Measurements from ENCODE around the gene RNF208. TPM values are rescaled to one million over a fixed set of nuclear protein-coding genes. Genes with fewer than 3 reads are reported as not detected.

The RNF208 gene
- polyA plus RNA-seq, 1 of the 3 experiments (the other 2 are of a cell fraction), result 2.7 TPM

DNA sequence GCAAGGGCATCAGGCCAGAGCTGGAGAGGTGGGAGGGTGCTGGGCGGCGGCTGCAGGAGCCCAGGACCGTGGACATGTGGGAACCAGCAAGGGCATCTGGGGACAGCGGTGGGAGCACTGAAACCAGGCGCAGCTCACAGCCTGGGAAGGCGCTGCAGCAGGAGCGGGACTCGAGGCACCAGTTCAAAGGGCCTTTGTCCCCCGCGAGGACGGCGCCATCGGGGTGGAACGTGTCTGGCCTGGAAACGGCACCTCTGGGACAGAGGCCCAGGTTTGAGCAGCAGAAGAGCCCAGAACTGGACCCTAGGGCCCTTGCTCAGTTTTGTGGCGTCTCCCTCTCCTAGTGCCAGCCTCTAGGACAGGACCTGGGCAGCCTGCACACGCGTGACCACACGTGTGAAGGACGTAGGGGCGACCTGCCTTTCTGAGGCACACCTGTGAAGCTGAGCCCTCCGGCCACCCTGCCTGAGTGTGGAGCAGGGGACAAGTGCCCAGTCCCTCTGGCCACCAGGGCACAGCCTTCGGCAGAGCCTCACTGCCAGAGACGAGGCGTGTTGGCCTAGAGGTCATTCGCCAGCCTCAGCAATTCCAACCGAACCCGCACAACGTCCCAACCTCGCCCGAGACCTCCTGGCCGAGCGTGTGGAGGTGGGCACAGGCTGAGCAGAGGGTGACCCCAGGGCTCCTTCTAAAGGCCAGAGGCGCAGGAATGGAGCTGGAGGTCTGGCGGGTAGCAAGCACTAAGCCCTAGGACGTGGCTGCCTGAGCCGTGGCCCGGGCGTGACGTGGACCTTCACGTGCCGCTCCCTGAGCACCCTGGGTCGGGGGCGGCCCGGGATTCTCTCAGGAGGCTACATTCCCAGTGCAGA lies 48.0 kb downstream of the RNF208 start:
- H3K9me2 ChIP-seq, result no peaks in the 10 kb centered on the region
- TF ChIP-seq ELF1 (IDR thresholded peaks at IDR 0.05) (no peak), EP300 (IDR thresholded peaks at IDR 0.05; ENCODE audit: borderline replicate concordance in 1 of 2, low read depth in 1 of 2, low read length in 1 of 2) (no peak), RXRA (IDR thresholded peaks at IDR 0.05; ENCODE audit: borderline replicate concordance, low read depth) (no peak)
- TF ChIP-seq, protein P1, sequence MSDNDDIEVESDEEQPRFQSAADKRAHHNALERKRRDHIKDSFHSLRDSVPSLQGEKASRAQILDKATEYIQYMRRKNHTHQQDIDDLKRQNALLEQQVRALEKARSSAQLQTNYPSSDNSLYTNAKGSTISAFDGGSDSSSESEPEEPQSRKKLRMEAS (IDR thresholded peaks at IDR 0.05; ENCODE audit: low read depth), result no peak
- TF ChIP-seq, protein P2, sequence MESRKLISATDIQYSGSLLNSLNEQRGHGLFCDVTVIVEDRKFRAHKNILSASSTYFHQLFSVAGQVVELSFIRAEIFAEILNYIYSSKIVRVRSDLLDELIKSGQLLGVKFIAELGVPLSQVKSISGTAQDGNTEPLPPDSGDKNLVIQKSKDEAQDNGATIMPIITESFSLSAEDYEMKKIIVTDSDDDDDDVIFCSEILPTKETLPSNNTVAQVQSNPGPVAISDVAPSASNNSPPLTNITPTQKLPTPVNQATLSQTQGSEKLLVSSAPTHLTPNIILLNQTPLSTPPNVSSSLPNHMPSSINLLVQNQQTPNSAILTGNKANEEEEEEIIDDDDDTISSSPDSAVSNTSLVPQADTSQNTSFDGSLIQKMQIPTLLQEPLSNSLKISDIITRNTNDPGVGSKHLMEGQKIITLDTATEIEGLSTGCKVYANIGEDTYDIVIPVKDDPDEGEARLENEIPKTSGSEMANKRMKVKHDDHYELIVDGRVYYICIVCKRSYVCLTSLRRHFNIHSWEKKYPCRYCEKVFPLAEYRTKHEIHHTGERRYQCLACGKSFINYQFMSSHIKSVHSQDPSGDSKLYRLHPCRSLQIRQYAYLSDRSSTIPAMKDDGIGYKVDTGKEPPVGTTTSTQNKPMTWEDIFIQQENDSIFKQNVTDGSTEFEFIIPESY (IDR thresholded peaks at IDR 0.05; ENCODE audit: borderline replicate concordance, low read depth), result no peak
- no peak overlapping the region for H3K4me2 ChIP-seq
- H3K79me2 ChIP-seq (ENCODE audit: insufficient read depth), result no peaks in the 10 kb centered on the region
- H3K4me3 ChIP-seq (ENCODE audit: low read depth in 2 of 2, low read length in 1 of 2), result no peak overlapping the region
- H3K9me3 ChIP-seq, result no peaks in the 10 kb centered on the region
- ChIA-PET POLR2A (interaction anchor here (1.5 kb wide), 1 partner anchor 36 kb away, joined by 5 read pairs; the partner anchor contains the start of gene GRIN1), CTCF (interaction anchor here (5.0 kb wide), 1 partner anchor 14 kb away, joined by 24 read pairs; the partner anchor contains the start of genes ANAPC2 and SSNA1)
- no peak overlapping the region for H2AFZ ChIP-seq (ENCODE audit: low read depth)
- DNase-seq, result peak; percentile 83
- whole genome bisulfite sequencing (ENCODE audit: low lambda C conversion rate), result 89% methylated on average over 34 of the region's 45 CpGs
- no peaks in the 10 kb centered on the region for H3F3A ChIP-seq (replicated peaks; ENCODE audit: insufficient read depth)
- peaks cover 0 to 23% of the 10 kb centered on the region in 2 experiments; a peak in 1 of 4 replicates for H3K4me1 ChIP-seq (ENCODE audit: control insufficient read depth in 1 of 2, insufficient read depth in 2 of 2, low read depth in 1 of 2, low read length in 1 of 2)
- no peaks in the 10 kb centered on the region for H4K20me1 ChIP-seq (ENCODE audit: insufficient read depth)
- peak overlapping the region in 1 of 2 experiments; percentile 47; a peak in 2 of 4 replicates for H3K27ac ChIP-seq (ENCODE audit: low read depth in 2 of 2, low read length in 1 of 2)
- H3K9ac ChIP-seq, result no peak overlapping the region
- H3K36me3 ChIP-seq (replicated peaks in 1 of 2; ENCODE audit: control insufficient read depth in 1 of 2, insufficient read depth in 2 of 2, low read length in 1 of 2), result peaks cover 0 to 7% of the 10 kb centered on the region in 2 experiments
- H3K27me3 ChIP-seq (ENCODE audit: insufficient read depth), result peaks cover 13% of the 10 kb centered on the region; the same call in 1 of the 2 replicates

DNA sequence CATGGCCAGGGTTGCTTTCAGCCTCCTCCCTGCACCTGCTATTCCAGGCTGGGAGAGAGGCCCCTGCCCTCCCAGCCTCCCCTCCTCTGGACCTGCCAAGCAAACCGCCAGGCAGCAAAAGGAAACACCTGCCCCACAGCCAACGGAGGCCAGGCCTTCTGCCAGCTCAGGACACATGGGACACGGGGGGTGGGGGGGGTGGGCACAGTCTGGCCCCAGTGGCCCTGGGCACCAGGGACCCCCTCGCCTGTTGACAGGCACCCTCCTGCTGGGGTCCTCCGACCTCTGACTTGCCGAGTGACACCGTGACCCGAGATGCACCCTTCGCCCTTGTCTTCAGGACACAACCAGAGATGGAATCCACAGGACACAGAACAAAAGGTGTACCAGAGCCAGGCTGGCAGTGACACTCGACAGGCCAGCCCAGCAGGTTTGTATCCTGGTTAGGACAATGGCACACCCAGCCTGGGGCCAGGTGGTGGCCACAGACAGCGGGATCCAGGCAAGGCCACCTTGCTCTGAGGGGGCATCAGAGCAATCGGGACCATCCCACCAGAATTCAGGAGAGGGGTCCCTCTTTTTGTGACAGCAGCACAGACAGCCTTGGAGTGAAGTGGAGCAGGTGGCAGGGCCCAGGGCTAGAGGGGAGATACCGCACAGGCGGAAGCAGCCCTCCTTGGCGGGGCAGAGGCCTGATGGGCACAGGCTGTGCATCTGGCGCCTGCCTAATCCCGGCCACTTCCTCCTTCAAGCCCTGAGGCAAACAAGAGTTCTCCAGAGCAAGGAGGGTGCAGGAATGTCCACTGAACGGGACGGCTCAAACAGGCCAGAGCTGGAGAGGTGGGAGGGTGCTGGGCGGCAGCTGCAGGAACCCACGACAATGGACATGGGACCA lies 48.9 kb downstream of the RNF208 start:
- no peaks in the 10 kb centered on the region for H3K9me2 ChIP-seq
- CTCF ChIA-PET, result interaction anchor here (1.0 to 5.0 kb wide), 2 partner anchors 10 to 15 kb away, joined by 3 to 24 read pairs; partner anchors contain the start of genes ANAPC2 and SSNA1
- H3K4me2 ChIP-seq, result no peak overlapping the region
- H3K9me3 ChIP-seq, result no peaks in the 10 kb centered on the region
- peak overlapping the region in 1 of 2 experiments; percentile 50; a peak in 2 of 4 replicates for H3K27ac ChIP-seq (ENCODE audit: low read depth in 2 of 2, low read length in 1 of 2)
- H2AFZ ChIP-seq (ENCODE audit: low read depth), result no peak overlapping the region
- POLR2A ChIA-PET, result interaction anchor here (1.5 kb wide), 1 partner anchor 35 kb away, joined by 5 read pairs; the partner anchor contains the start of gene GRIN1
- peaks cover 15% of the 10 kb centered on the region for H3K27me3 ChIP-seq (ENCODE audit: insufficient read depth)
- no peak overlapping the region for H3K4me3 ChIP-seq (ENCODE audit: low read depth in 2 of 2, low read length in 1 of 2)
- no peaks in the 10 kb centered on the region for H4K20me1 ChIP-seq (ENCODE audit: insufficient read depth)
- peaks cover 0 to 7% of the 10 kb centered on the region in 2 experiments for H3K36me3 ChIP-seq (replicated peaks in 1 of 2; ENCODE audit: control insufficient read depth in 1 of 2, insufficient read depth in 2 of 2, low read length in 1 of 2)
- no peak overlapping the region for H3K9ac ChIP-seq
- H3F3A ChIP-seq (replicated peaks; ENCODE audit: insufficient read depth), result no peaks in the 10 kb centered on the region
- H3K79me2 ChIP-seq (ENCODE audit: insufficient read depth), result no peaks in the 10 kb centered on the region
- peak; percentile 50 for DNase-seq
- WGBS (ENCODE audit: low lambda C conversion rate), result 70% methylated on average over 16 of the region's 21 CpGs
- H3K4me1 ChIP-seq (ENCODE audit: control insufficient read depth in 1 of 2, insufficient read depth in 2 of 2, low read depth in 1 of 2, low read length in 1 of 2), result peaks cover 0 to 23% of the 10 kb centered on the region in 2 experiments; a peak in 1 of 4 replicates
- TF ChIP-seq EP300 (IDR thresholded peaks at IDR 0.05; ENCODE audit: borderline replicate concordance in 1 of 2, low read depth in 1 of 2, low read length in 1 of 2) (no peak), POLR2AphosphoS5 (IDR thresholded peaks at IDR 0.05; ENCODE audit: low read depth, low read length) (no peak), TCF12 (IDR thresholded peaks at IDR 0.05) (no peak), SMC3 (IDR thresholded peaks at IDR 0.05; ENCODE audit: low read depth, low read length) (no peak), GABPA (IDR thresholded peaks at IDR 0.05; ENCODE audit: low read depth) (no peak), RCOR1 (IDR thresholded peaks at IDR 0.05; ENCODE audit: low read length) (no peak), FOXJ3 (CRISPR knock-in tag; IDR thresholded peaks at IDR 0.05) (no peak), YY1 (IDR thresholded peaks at IDR 0.05; ENCODE audit: low read depth) (no peak), NFIC (IDR thresholded peaks at IDR 0.05; ENCODE audit: borderline replicate concordance) (no peak), MEF2A (IDR thresholded peaks at IDR 0.05; ENCODE audit: borderline replicate concordance, low read depth) (no peak), EZH2phosphoT487 (IDR thresholded peaks at IDR 0.05; ENCODE audit: borderline replicate concordance, low read depth) (no peak), CHD2 (IDR thresholded peaks at IDR 0.05; ENCODE audit: low read length, partially characterized antibody) (no peak)
- TF ChIP-seq, protein P3, sequence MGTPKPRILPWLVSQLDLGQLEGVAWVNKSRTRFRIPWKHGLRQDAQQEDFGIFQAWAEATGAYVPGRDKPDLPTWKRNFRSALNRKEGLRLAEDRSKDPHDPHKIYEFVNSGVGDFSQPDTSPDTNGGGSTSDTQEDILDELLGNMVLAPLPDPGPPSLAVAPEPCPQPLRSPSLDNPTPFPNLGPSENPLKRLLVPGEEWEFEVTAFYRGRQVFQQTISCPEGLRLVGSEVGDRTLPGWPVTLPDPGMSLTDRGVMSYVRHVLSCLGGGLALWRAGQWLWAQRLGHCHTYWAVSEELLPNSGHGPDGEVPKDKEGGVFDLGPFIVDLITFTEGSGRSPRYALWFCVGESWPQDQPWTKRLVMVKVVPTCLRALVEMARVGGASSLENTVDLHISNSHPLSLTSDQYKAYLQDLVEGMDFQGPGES (IDR thresholded peaks at IDR 0.05; ENCODE audit: low read depth, low read length), result no peak
- TF ChIP-seq, protein P4, sequence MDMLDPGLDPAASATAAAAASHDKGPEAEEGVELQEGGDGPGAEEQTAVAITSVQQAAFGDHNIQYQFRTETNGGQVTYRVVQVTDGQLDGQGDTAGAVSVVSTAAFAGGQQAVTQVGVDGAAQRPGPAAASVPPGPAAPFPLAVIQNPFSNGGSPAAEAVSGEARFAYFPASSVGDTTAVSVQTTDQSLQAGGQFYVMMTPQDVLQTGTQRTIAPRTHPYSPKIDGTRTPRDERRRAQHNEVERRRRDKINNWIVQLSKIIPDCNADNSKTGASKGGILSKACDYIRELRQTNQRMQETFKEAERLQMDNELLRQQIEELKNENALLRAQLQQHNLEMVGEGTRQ (IDR thresholded peaks at IDR 0.05; ENCODE audit: borderline replicate concordance, low read depth, low read length), result no peak
- TF ChIP-seq, protein P5, sequence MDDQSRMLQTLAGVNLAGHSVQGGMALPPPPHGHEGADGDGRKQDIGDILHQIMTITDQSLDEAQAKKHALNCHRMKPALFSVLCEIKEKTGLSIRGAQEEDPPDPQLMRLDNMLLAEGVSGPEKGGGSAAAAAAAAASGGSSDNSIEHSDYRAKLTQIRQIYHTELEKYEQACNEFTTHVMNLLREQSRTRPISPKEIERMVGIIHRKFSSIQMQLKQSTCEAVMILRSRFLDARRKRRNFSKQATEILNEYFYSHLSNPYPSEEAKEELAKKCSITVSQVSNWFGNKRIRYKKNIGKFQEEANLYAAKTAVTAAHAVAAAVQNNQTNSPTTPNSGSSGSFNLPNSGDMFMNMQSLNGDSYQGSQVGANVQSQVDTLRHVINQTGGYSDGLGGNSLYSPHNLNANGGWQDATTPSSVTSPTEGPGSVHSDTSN (IDR thresholded peaks at IDR 0.05), result no peak

Measured in SK-N-SH (cell line).